H1 (cell line): ENCODE results near the gene DNTT. TPM values are rescaled to one million over a fixed set of nuclear protein-coding genes. Genes with fewer than 3 reads are reported as not detected.

Source experiments
- CTCF ChIA-PET: fragments of 300-600 bp; sonication (Branson Sonifier 250); formaldehyde crosslinking; loops from one replicate; lab custom pipeline; 2021; ENCODE audit not compliant: partially characterized antibody; lab: Charles Lee
- POLR2A ChIA-PET: fragments of 300-600 bp; sonication (Branson Sonifier 250); formaldehyde crosslinking; loops from one replicate; lab custom pipeline; 2021; ENCODE audit warnings: inconsistent platforms; ENCODE audit not compliant: partially characterized antibody; lab: Charles Lee
- DNase-seq, 2 experiments: peaks; one replicate each; pipeline versions ENCODE4 v3.0.0 to v3.0.0-alpha.2; 2010 to 2022; ENCODE audit warnings: low spot score in 2 of 2, low read depth in 1 of 2, mixed read lengths in 1 of 2
- FAIRE-seq: peaks from 2 replicates; lab custom pipeline; 2011; peaks lifted over from hg19 to GRCh38; lab: Jason Lieb, UNC
- H2AFZ ChIP-seq: 2 replicates; pipeline ENCODE4 v1.8.1; 2012; ENCODE audit warnings: low read length, inconsistent platforms
- H2AK5ac ChIP-seq: 2 replicates; pipeline ENCODE4 v1.6.1; 2013; ENCODE audit warnings: low read depth, low read length
- H2BK120ac ChIP-seq: replicated peaks from 2 replicates; pipeline ENCODE3; 2013; ENCODE audit warnings: low read depth, low read length, inconsistent platforms
- H2BK12ac ChIP-seq: 2 replicates; pipeline ENCODE4 v1.6.1; 2013; ENCODE audit warnings: low read depth, low read length
- H2BK15ac ChIP-seq: 2 replicates; pipeline ENCODE4 v1.6.1; 2013; ENCODE audit warnings: low read length
- H2BK20ac ChIP-seq: 2 replicates; pipeline ENCODE4 v1.6.1; 2013; ENCODE audit warnings: low read length
- H2BK5ac ChIP-seq: 2 replicates; pipeline ENCODE4 v1.6.1; 2013; ENCODE audit warnings: low read depth, low read length
- H3K14ac ChIP-seq: 2 replicates; pipeline ENCODE4 v1.6.1; 2013; ENCODE audit warnings: inconsistent platforms; ENCODE audit not compliant: insufficient read length
- H3K18ac ChIP-seq: 2 replicates; pipeline ENCODE4 v1.6.1; 2013; ENCODE audit warnings: low read length; ENCODE audit errors: extremely low read depth
- H3K23ac ChIP-seq: 2 replicates; pipeline ENCODE4 v1.6.1; 2013; ENCODE audit warnings: inconsistent platforms; ENCODE audit not compliant: insufficient read length
- H3K23me2 ChIP-seq: 2 replicates; pipeline ENCODE4 v1.6.1; 2013; ENCODE audit warnings: low read depth, low read length
- H3K27ac ChIP-seq: 2 replicates; pipeline ENCODE4 v1.6.1; 2011; ENCODE audit warnings: low read depth, low read length, inconsistent platforms
- H3K27me3 ChIP-seq, 4 experiments: replicated peaks in 1 of 4; 1 replicate in 1 of 4; 2 replicates in 3 of 4; pipeline versions ENCODE4 v1.6.1 to v1.8.1; 2011 to 2013; ENCODE audit warnings: low read length in 3 of 4, mild to moderate bottlenecking in 3 of 4, inconsistent platforms in 2 of 4, mixed read lengths in 2 of 4, moderate library complexity in 1 of 4; ENCODE audit not compliant: control insufficient read depth in 3 of 4, insufficient read depth in 3 of 4; ENCODE audit errors: extremely low read depth in 1 of 4
- H3K36me3 ChIP-seq, 4 experiments: 2 replicates each; pipeline versions ENCODE4 v1.6.1 to v1.8.1; 2011 to 2013; ENCODE audit warnings: mild to moderate bottlenecking in 4 of 4, low read length in 3 of 4, moderate library complexity in 2 of 4, control low read depth in 1 of 4, inconsistent platforms in 1 of 4; ENCODE audit not compliant: insufficient read depth in 4 of 4, control insufficient read depth in 2 of 4
- H3K4ac ChIP-seq: replicated peaks from 2 replicates; pipeline ENCODE3; 2013; ENCODE audit warnings: low read length, low read depth, mixed read lengths, inconsistent platforms; ENCODE audit not compliant: insufficient read length
- H3K4me1 ChIP-seq, 4 experiments: replicated peaks in 1 of 4; 1 replicate in 1 of 4; 2 replicates in 3 of 4; pipeline versions ENCODE4 v1.6.1 to v1.8.1; 2011 to 2013; ENCODE audit warnings: low read length in 3 of 4, inconsistent platforms in 2 of 4, mixed read lengths in 1 of 4; ENCODE audit not compliant: insufficient read depth in 4 of 4, control insufficient read depth in 3 of 4
- H3K4me2 ChIP-seq, 2 experiments: 2 replicates each; pipeline versions ENCODE4 v1.6.1 to v1.8.1; 2011 to 2013; ENCODE audit warnings: low read depth in 2 of 2, low read length in 2 of 2, control low read depth in 1 of 2, inconsistent platforms in 1 of 2, mild to moderate bottlenecking in 1 of 2; ENCODE audit not compliant: insufficient read depth in 1 of 2
- H3K4me3 ChIP-seq, 4 experiments: fragments of 200-600, 300-600 bp in 1 of 4; sonication (generic), shearing (Covaris generic), sonication (Bioruptor Twin) in 1 of 4; 2 replicates each; pipeline versions ENCODE4 v1.5.1 to v1.8.1; 2011 to 2016; ENCODE audit warnings: low read length in 4 of 4, low read depth in 3 of 4, control low read depth in 2 of 4, inconsistent platforms in 2 of 4, mild to moderate bottlenecking in 2 of 4, mixed read lengths in 1 of 4, moderate library complexity in 1 of 4; ENCODE audit not compliant: insufficient read depth in 2 of 4; ENCODE audit errors: extremely low read depth in 1 of 4
- H3K56ac ChIP-seq: replicated peaks from 2 replicates; pipeline ENCODE3; 2013; ENCODE audit warnings: low read depth, mild to moderate bottlenecking, mixed read lengths, low read length, inconsistent platforms; ENCODE audit not compliant: insufficient read length
- H3K79me1 ChIP-seq: 2 replicates; pipeline ENCODE4 v1.6.1; 2013; ENCODE audit warnings: low read depth, low read length, control low read depth
- H3K79me2 ChIP-seq, 2 experiments: 2 replicates each; pipeline versions ENCODE4 v1.6.1 to v1.8.1; 2012 to 2013; ENCODE audit warnings: low read length in 2 of 2, mild to moderate bottlenecking in 2 of 2, inconsistent platforms in 1 of 2; ENCODE audit not compliant: insufficient read depth in 2 of 2, control insufficient read depth in 1 of 2
- H3K9ac ChIP-seq, 4 experiments: replicated peaks in 1 of 4; 1 replicate in 1 of 4; 2 replicates in 3 of 4; pipeline versions ENCODE4 v1.6.1 to v1.8.1; 2011 to 2013; ENCODE audit warnings: low read depth in 3 of 4, low read length in 3 of 4, control low read depth in 2 of 4, mild to moderate bottlenecking in 2 of 4, moderate library complexity in 2 of 4, inconsistent platforms in 1 of 4; ENCODE audit errors: extremely low read depth in 1 of 4
- H3K9me3 ChIP-seq, 2 experiments: 2 replicates each; pipeline versions ENCODE4 v1.6.1 to v1.8.1; 2012 to 2013; ENCODE audit warnings: mild to moderate bottlenecking in 2 of 2, moderate library complexity in 2 of 2, control low read depth in 1 of 2, inconsistent platforms in 1 of 2, low read depth in 1 of 2, low read length in 1 of 2, mixed read lengths in 1 of 2; ENCODE audit not compliant: insufficient read depth in 2 of 2
- H4K20me1 ChIP-seq, 2 experiments: replicated peaks in 1 of 2; 2 replicates each; pipeline versions ENCODE3 to v1.8.1; 2011 to 2013; ENCODE audit warnings: inconsistent platforms in 2 of 2, low read length in 2 of 2, mild to moderate bottlenecking in 1 of 2; ENCODE audit not compliant: insufficient read depth in 2 of 2, control insufficient read depth in 1 of 2
- H4K5ac ChIP-seq: 2 replicates; pipeline ENCODE4 v1.6.1; 2013; ENCODE audit warnings: low read length, low read depth, mixed read lengths, inconsistent platforms; ENCODE audit not compliant: insufficient read length
- H4K8ac ChIP-seq: 2 replicates; pipeline ENCODE4 v1.8.0; 2013; ENCODE audit warnings: mild to moderate bottlenecking, moderate library complexity, low read length, inconsistent platforms; ENCODE audit not compliant: insufficient read depth; ENCODE audit errors: extremely low read depth
- H4K91ac ChIP-seq: replicated peaks from 2 replicates; pipeline ENCODE3; 2013; ENCODE audit warnings: low read length, mixed read lengths, inconsistent platforms; ENCODE audit not compliant: insufficient read length
- ATF3 ChIP-seq: IDR thresholded peaks from 2 replicates; pipeline ENCODE4 v1.6.1; 2011; ENCODE audit warnings: low read depth, mild to moderate bottlenecking, low read length; ENCODE audit not compliant: insufficient read depth
- E2F6 ChIP-seq: IDR thresholded peaks from 2 replicates; pipeline ENCODE4 v1.6.1; 2012; ENCODE audit warnings: inconsistent platforms
- EGR1 ChIP-seq: IDR thresholded peaks from 2 replicates; pipeline ENCODE4 v1.6.1; 2011; ENCODE audit warnings: low read depth, low read length, borderline replicate concordance
- FOSL1 ChIP-seq: IDR thresholded peaks from 2 replicates; pipeline ENCODE4 v1.6.1; 2011; ENCODE audit warnings: mild to moderate bottlenecking, low read depth, low read length, moderate library complexity; ENCODE audit not compliant: insufficient read depth
- JUND ChIP-seq: IDR thresholded peaks from 2 replicates; pipeline ENCODE4 v1.6.1; 2011; ENCODE audit warnings: mild to moderate bottlenecking, improper control_type of control experiment, low read length
- KDM5A ChIP-seq: fragments of 200-600 bp; IDR thresholded peaks from 2 replicates; pipeline ENCODE4 v1.7.1; 2012; ENCODE audit warnings: mild to moderate bottlenecking, low read length, inconsistent platforms, mixed read lengths
- NANOG ChIP-seq: IDR thresholded peaks from 2 replicates; pipeline ENCODE4 v1.6.1; 2011; ENCODE audit warnings: low read length, low read depth, mild to moderate bottlenecking, inconsistent platforms; ENCODE audit not compliant: insufficient read depth, poor library complexity, severe bottlenecking
- POLR2A ChIP-seq, 2 experiments: IDR thresholded peaks; 1 replicate in 1 of 2; 2 replicates in 1 of 2; pipeline ENCODE4 v1.6.1; 2011; ENCODE audit warnings: low read depth in 2 of 2, low read length in 2 of 2, mild to moderate bottlenecking in 2 of 2; ENCODE audit errors: control extremely low read depth in 1 of 2
- RFX5 ChIP-seq: IDR thresholded peaks from 2 replicates; pipeline ENCODE4 v1.6.1; 2011; ENCODE audit warnings: low read depth, low read length, improper control_type of control experiment, borderline replicate concordance
- RNF2 ChIP-seq: fragments of 200-900, 300-1000 bp; sonication (generic); IDR thresholded peaks from 2 replicates; pipeline ENCODE4 v1.7.1; 2016; ENCODE audit warnings: borderline replicate concordance, low read depth, mild to moderate bottlenecking, antibody characterized with exemption, low read length; ENCODE audit not compliant: poor library complexity, severe bottlenecking; ENCODE audit errors: missing control alignments
- TAF7 ChIP-seq: optimal IDR thresholded peaks from 2 replicates; pipeline ENCODE3; 2011; ENCODE audit warnings: low read depth, mild to moderate bottlenecking, inconsistent platforms, low read length, moderate library complexity, borderline replicate concordance
- TCF12 ChIP-seq: IDR thresholded peaks from 2 replicates; pipeline ENCODE4 v1.6.1; 2011; ENCODE audit warnings: low read depth, mild to moderate bottlenecking, low read length
- WGBS, 2 experiments: shearing (Covaris generic) in 1 of 2; methylation state at CpG; one replicate each; pipeline versions ENCODE4 v1.1.6 to v1.1.7; 2013 to 2015; ENCODE audit warnings: low lambda C conversion rate in 2 of 2, mixed read lengths in 2 of 2, inconsistent platforms in 1 of 2, low coverage in 1 of 2, missing lambda C conversion rate in 1 of 2; ENCODE audit not compliant: insufficient replicate concordance in 2 of 2, insufficient coverage in 1 of 2, insufficient read length in 1 of 2; ENCODE audit errors: extremely low coverage in 1 of 2, missing lambda C conversion rate in 1 of 2; 5-methylcytosine and 5-hydroxymethylcytosine counted together
- polyA plus RNA-seq, 7 experiments: library from polyadenylated mRNA; depleted of rRNA in 3 of 7; stranded (reverse) in 5 of 7; unstranded in 2 of 7; fragments of >200 nt in 5 of 7; fragments of 200-250 nt in 2 of 7; gene quantifications; 1 replicate in 5 of 7; 2 replicates in 1 of 7; 4 replicates in 1 of 7; pipeline versions ENCODE4 v1.2.1 to v1.2.3, GENCODE V29; 2011 to 2013; ENCODE audit warnings: missing spikeins in 2 of 7, mixed read lengths in 2 of 7
- total RNA-seq: library from RNA; stranded (reverse); fragmentation: NEBNext Ultra II Directional; extraction: Animal tissue kit (Norgen Biotek cat#: 25700); gene quantifications from 2 replicates; pipeline ENCODE4 v1.2.1, GENCODE V29; 2021

Gene DNTT
- total and polyA plus RNA-seq, 2 of the 8 experiments (the other 6 are each of a cell fraction or from before 2014, with no cell fraction given): not detected

- Histone ChIP-seq H3K23me2 (no peaks in the 10 kb centered on the region), H3K27ac (no peak overlapping the region), H2BK12ac (no peak overlapping the region), H4K5ac (no peak overlapping the region), H3K27me3 (no peaks in the 10 kb centered on the region), H4K8ac (no peak overlapping the region), H3K79me2 (no peaks in the 10 kb centered on the region), H3K9me3 (no peaks in the 10 kb centered on the region), H3K79me1 (no peaks in the 10 kb centered on the region), H3K56ac (no peak overlapping the region), H4K91ac (no peak overlapping the region), H3K4me2 (no peak overlapping the region), H3K4me1 (no peaks in the 10 kb centered on the region; a peak in 1 of 7 replicates), H3K18ac (no peak overlapping the region), H2BK20ac (no peak overlapping the region), H3K4me3 (no peak overlapping the region), H2BK15ac (no peak overlapping the region), H2BK120ac (no peak overlapping the region), H3K23ac (no peak overlapping the region), H4K20me1 (peaks cover 0 to 3% of the 10 kb centered on the region in 2 experiments), H3K9ac (no peak overlapping the region), H2BK5ac (no peak overlapping the region), H2AK5ac (no peak overlapping the region), H3K14ac (no peak overlapping the region), H3K4ac (no peak overlapping the region), H2AFZ (no peak overlapping the region), H3K36me3 (no peaks in the 10 kb centered on the region)
- CTCF ChIA-PET: interaction anchor here (1.0 to 11.2 kb wide), 3 partner anchors 11 to 123 kb away, joined by 3 to 151 read pairs (median 88); no protein-coding TSS in a partner anchor
- POLR2A ChIA-PET: no interaction called here
- no peak for FAIRE-seq
- 93% methylated on average over 7 of the region's 7 CpGs; no CpG with 5 or more reads in 1 of the 2 experiments for WGBS, 2 experiments
- no peak for DNase-seq
- no peak for TF ChIP-seq TCF12
- no peak for TF ChIP-seq NANOG
- no peak for TF ChIP-seq EGR1
- no peak for TF ChIP-seq ATF3
- no peak for TF ChIP-seq KDM5A
- no peak for TF ChIP-seq RNF2
- TF ChIP-seq TAF7: no peak
- TF ChIP-seq RFX5: no peak
- TF ChIP-seq FOSL1: no peak
- TF ChIP-seq E2F6: no peak
- no peak for TF ChIP-seq POLR2A (IDR thresholded peaks at IDR 0.05; ENCODE audit: control extremely low read depth in 1 of 2, low read depth in 2 of 2, low read length in 2 of 2)
- TF ChIP-seq JUND: no peak
These were observed 83.4 kb downstream of the DNTT start for GRCh38 chr10:96387601-96388000.
